Stimulated activated naive CD8-positive, alpha-beta T cell treated with anti-CD3 and anti-CD28 coated beads, Interleukin-15, Interleukin-2, amounts not matched to agents 100 U/mL and 50 U/mL, for 24 hours (primary cell): Measurements from ENCODE around the gene RYR3.

Experiments
- ATAC-seq: fragments of 150-1000 bp; cut with Tn5 transposase; one replicate; pipeline ENCODE4 v1.10.0; 2021
- DNase-seq: peaks from one replicate; pipeline ENCODE4 v3.0.0; 2021

RYR3 gene

GRCh38 chr15:33837294-33837693 lies 526.5 kb downstream of the RYR3 start:
- DNase-seq, result no peak
- ATAC-seq, result no peak

- ATAC-seq (no peak), DNase-seq (no peak)
These were observed 528.8 kb downstream of the RYR3 start for GRCh38 chr15:33839540-33839939.

DNA sequence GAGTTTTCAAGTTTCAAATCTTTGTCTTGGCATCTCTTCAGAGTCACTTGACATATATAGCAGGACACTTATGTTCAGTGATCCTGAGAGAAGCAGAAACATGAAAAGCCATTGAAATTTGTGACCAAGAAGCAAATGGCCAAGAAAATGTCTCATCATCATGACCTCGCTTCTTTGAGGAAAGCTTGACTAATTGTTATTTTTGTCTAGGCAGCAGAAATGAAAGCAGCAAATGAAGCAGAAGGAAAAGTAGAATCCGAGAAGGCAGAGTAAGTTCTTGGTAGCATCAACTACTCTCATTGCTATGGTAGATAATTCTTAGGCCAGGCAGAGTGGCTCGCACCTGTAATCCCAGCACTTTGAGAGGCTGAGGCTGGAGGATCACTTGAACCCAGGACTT lies 529.8 kb downstream of the RYR3 start:
- ATAC-seq (no peak), DNase-seq (no peak)

DNA sequence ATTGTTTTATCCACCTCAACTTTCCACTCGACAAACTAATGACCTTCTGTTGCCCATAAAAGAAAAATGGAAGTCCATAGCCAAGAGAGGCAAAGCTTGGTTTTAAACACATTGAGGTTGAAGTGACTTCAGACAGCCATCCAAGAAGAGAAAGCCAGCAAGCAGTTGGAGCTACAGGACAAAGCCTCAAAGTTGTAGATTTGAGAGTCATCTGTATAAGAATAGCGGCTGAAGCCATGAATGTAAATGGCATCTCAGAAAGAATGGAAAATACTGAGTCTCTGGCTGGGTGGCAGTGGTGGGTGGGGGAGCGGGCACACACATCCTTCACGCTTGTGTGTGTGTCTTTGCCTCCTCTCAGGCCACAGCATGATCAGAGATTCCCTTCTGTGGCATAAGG lies 533.4 kb downstream of the RYR3 start:
- DNase-seq (no peak), ATAC-seq (no peak)

GRCh38 chr15:33844597-33844996 lies 533.8 kb downstream of the RYR3 start:
- no peak for DNase-seq
- no peak for ATAC-seq

DNA sequence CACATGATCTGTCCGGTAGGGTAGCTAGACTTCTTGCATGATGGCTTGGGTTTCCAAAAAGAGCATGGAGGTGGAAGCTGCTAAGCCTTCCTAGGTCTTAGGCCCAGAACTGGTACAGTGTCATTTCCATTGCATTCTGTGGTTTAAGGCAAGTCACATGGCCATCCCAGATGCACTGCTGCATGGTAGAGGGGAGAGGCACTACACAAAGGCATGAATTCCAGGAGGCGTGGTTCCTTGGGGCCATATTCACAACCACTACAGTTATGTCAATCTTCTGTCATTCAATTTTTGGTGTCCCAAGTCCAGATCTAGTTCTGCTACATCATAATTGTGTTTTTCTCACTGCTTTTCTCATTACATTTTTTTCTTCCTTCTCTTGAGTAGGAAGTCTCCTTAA lies 535.4 kb downstream of the RYR3 start:
- ATAC-seq, result no peak

GRCh38 chr15:33846862-33847261 lies 536.1 kb downstream of the RYR3 start:
- no peak for ATAC-seq
- no peak for DNase-seq

More for the DNA sequence above, 535.4 kb downstream of the RYR3 start:
- no peak for DNase-seq

GRCh38 chr15:33848011-33848410 lies 537.2 kb downstream of the RYR3 start:
- ATAC-seq (no peak), DNase-seq (no peak)

GRCh38 chr15:33851079-33851478 lies 540.3 kb downstream of the RYR3 start:
- DNase-seq (no peak), ATAC-seq (no peak)

DNA sequence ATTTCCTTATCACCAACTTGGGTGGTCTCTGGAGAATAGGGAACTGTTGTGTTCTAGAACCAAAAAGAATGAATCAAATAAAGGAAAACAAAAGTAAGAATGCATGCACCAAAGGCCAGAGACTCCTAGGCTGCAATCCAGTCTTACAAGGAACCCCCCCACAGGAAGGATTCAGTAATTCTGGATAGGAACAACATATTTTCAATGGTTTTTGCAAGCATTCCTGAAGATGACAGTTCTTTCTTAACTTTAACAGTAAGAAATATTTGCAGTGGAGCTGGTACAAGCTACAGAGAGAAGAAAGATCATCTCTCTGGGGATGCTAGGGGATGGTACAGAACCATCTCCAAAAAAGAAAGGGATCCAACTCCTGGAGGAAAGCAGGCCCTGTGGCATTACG lies 541.3 kb downstream of the RYR3 start:
- ATAC-seq (no peak), DNase-seq (no peak)

GRCh38 chr15:33852570-33852969 lies 541.8 kb downstream of the RYR3 start:
- ATAC-seq (no peak), DNase-seq (no peak)

- ATAC-seq, result no peak
- DNase-seq, result no peak
These were observed 547.0 kb downstream of the RYR3 start for GRCh38 chr15:33857726-33858125.

- no peak for DNase-seq
- no peak for ATAC-seq
These were observed 548.1 kb downstream of the RYR3 start for GRCh38 chr15:33858836-33859235.

GRCh38 chr15:33859992-33860545 lies 549.3 kb downstream of the RYR3 start:
- DNase-seq, result no peak
- no peak for ATAC-seq

- ATAC-seq (no peak), DNase-seq (no peak)
These were observed 550.0 kb downstream of the RYR3 start for GRCh38 chr15:33860754-33861153.

DNA sequence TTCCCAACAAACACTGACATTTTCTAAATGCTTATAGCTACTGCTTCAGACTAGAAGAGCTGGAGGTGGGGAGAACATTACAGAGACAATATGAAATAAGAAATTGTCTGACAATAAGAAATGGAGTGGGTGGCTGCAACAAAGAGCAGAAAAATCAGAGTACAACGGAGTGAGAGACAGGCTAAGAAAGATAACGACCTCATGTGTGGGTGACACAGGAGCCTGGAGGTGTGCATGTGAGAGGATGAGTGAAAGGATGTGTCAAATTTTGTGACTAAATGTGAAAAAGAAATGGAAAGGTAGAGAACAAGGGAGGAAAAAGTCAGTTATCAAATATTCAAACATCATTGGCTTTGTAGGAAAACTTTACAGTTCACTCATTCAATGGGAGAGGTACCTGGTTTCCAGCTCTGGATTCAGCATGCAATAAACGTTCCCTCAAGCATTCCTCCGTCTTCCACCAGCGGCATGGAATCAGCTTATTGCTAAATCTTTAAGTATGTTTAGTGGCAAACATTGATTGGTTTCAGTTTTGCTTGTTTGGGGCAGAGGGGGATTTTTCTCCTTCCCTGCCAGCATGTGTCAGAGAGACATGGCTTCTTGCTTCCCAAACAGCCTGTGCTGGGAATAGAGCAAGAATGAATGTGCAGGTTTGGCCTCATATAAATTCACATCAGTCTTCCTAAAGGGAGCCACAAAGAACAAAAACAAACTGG lies 553.8 kb downstream of the RYR3 start:
- no peak for ATAC-seq
- DNase-seq, result no peak

GRCh38 chr15:33865416-33865815 lies 554.6 kb downstream of the RYR3 start:
- no peak for DNase-seq
- ATAC-seq, result no peak

DNA sequence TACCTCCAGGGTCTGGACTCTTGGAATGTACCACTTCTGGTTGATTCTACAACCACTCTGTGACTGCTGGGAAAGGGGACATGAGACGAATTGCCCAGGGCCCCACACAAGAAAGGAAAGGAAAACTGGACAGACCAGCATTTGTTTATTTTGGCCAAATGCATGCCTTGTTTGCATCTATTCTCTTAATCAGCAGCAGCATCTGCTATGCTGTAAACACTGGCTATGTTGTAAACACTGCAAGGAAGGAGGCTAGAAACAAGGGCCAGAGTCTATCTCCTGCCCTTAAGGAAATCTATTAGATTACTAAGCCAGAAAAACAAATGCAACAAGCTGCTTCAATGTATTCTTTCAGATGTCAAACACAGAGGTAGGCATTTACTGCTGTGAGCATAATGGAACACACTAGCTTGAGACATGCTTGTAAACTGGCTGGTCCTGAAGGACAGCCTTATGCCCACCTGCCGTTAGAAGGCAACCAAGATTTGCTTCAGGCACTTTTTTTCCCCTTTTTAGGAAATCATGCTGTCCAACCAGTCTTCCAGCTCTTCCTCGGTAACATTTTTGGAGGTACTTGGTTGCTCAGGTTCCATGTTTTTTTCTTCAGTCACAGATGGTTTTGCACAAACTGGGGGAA lies 555.5 kb downstream of the RYR3 start:
- DNase-seq, result no peak
- ATAC-seq, result no peak

- DNase-seq (no peak), ATAC-seq (no peak)
These were observed 561.2 kb downstream of the RYR3 start for GRCh38 chr15:33871980-33872379.

DNA sequence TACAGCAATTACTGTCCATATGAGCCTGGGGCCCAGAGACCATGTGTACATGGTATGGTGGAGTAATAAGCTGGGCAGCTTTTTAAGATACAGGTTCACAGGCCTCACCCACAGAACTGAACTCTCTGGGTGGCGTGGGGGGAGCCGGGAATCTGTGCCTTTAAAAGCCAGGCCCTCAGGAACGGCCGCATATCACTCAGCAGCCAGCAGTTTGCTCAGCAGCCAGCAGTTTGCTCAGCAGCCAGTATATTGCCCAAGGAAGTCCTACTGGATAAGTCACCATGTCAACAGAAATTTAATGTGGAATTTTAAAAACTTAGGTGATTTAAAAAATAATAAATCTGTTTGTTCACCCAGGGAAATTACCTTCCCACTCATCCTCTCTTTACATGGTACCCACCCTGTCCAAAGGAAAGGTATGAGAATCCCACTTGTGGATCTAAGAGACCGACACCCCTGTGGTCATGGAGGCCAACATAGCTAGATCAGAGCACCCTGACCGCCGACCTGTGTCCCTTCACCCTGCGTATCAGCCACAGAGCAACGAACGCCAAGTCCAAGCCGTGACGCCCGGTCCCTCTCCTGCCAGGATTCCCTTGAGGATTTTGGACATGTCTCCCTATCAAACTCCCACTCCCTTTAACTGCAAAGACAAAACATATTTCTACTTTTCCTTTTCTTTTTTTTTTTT lies 561.8 kb downstream of the RYR3 start:
- DNase-seq, result no peak
- no peak for ATAC-seq

DNA sequence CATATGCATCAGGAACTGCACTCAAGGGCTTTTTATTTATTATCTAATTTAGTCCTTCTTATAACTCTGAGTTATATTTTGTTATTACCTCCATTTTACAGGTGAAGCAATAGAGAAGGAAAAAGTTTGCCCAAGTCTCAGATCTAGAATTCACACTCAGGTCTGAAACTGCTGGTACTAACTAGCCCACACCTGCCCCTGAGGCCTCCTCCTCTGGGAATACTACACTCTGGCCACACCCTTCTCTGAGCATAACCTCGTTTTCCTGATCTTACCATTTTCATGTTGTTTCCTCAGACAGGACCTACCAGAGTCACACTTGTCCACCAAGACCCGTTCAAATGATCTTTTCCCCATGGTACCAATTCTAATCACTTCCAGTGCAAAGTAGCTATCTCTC lies 563.4 kb downstream of the RYR3 start:
- DNase-seq (no peak), ATAC-seq (no peak)

DNA sequence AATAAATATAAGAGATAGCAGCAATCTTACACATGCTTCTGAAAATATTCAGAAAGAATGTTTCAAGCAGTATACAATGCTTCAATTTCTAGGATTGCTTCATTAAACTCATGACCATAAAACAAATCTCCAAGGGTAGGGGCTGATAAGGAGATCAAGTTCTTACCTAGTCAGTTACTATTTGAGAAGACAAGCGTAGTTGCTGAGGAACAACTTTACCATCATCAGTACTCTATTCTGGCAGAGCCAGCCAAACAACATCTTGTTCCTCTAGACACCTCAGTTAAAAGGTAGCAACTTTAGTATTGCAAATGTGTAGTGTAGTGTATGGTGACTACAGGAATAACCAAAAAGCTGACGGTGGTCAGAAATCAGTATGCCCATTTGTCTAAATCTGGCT lies 572.2 kb downstream of the RYR3 start:
- ATAC-seq (no peak), DNase-seq (no peak)

- ATAC-seq, result no peak
- DNase-seq, result no peak
These were observed 577.4 kb downstream of the RYR3 start for GRCh38 chr15:33888176-33888575.
